Brain pericyte (primary cell): Measurements from ENCODE around the gene ALDH1A2.
"Not testable (repeated sequence)": the region's sequence is repeated elsewhere in the genome, so short reads cannot be mapped to it uniquely, and the experiment has no call there.

Experiments used
- DNase-seq: peaks from one replicate; pipeline ENCODE4 v3.0.0-alpha.2; 2012; ENCODE audit warnings: low read depth, low spot score

The ALDH1A2 gene

DNA sequence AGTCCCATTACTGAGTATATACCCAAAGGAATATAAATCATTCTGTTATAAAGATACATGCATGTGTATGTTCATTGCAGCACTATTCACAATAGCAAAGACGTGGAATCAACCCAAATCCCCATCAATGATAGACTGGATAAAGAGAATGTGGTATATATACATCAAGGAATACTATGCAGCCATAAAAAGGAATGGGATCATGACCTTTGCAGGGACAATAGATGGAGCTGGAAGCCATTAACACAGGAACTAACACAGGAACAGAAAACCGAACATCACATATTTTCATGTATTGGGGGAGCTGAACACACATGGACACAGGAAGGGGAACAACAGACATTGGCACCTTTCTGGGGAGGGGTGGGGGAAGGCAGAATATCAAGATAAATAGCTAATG is 65.8 kb downstream of the ALDH1A2 start:
- DNase-seq = not testable (repeated sequence)

DNA sequence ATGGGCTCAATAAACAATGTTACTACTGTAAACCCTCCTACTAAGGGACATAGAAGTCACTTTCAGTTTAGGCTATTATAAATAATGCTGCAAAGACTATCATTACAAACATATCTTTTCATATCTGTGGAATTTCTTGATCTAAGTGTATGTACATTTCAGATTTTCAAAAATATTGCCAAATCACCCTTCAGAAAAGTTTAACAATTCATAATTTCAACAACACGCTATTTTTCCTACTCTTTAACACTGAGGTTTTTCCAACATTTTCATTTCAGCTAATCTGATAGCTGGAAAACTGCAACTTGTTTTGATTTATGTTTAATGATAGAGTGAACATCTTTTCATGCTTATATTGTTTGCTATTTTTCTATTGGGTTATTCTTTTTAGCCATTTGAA is 69.0 kb downstream of the ALDH1A2 start:
- no peak for DNase-seq

DNA sequence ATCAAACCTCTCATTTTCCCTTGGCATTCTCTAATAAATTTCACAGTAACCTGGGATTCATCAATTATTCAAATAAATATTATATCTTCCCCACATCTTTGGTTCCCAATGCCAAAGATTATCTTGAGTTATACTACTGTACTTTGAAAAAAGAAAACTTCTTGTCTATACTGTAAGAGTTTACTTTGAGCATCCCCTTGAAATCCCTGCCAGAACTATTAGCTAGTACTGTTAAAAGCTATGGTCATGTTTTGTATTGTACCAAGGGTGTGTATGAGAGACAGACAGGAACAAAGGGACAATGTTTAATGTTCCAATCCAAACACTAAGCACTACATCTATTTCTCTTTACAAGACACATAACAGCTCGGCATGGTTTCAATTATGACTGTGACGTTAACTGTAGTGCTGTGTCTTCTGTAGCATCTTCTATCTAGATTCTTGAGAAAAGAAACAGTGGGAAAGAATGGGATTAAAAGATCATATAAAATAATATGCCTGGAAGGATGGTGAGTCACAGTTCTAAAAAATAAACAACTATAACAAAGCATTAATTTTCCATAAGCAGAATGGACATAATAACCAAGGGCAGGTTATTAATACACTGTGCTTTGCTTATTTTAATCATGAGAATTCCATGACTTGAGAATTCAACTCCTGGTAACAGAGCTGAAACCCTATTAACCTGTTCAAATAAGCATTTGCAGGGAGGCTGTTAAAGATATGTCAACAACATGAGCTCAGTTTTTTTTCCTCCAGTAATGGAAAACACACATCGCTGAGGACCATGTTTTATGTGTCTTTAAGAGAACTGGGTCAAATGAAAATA is 71.1 kb downstream of the ALDH1A2 start:
- peak; percentile 60 for DNase-seq

DNA sequence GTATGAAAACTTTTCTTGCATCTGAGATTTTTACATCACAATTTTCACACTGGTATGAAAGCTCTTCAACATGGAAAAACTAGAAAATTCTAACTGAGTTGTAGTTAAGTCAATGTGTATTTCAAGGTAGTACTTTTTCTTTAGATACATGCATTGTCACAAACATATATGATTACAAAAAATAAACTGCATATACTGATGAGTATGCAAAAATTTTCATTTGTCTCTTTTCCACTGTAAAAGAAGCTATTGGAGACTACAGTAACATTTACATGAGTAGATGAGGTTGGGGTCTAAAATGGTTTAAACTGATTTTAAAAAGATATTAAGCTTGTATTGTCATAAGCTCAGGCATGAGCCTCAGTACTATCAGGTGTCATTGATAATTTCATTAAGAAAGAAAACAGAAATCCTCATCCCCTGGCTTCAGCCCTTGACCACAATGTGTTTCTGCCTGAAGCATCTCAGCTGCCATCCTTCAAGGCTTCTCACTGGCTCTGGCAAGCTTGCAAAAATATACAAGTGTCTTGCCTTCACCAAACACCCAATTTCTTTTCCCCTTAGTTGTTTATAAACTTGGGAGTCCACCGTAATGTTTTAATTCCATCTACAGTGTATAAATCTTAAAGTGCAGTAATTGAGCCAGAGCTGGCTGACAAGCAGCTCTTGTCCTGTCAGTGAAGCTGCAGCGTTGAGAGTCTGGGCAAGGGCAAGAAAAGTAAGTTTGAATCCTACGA is 71.9 kb downstream of the ALDH1A2 start:
- DNase-seq = no peak

DNA sequence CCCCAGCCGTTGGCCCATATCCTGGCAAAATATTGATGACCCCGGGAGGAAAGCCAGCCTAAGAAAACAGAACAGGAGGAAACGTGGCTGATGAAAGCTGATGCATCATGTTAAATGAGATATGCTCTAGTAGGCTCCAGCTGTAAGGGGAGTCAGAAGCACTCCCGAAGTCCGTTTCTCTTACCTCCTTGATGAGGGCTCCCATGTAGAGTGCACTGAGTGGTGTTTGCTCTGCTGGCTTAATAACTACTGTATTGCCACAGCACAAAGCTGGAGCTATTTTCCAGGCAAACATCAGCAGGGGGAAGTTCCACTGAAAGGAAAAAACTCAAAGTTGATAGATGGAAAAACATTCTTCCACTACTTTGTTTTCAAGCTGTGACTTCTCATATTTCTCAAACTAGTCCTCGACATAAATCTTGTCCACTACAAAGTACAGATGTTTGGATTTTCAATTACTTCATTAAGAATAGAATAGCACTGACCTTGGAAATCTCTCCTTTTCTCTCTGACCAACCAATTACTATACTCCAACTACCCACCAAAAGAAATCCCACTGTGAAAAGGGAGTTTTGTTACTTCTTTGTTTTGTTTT is 72.7 kb downstream of the ALDH1A2 start:
- DNase-seq = peak; percentile 79

DNA sequence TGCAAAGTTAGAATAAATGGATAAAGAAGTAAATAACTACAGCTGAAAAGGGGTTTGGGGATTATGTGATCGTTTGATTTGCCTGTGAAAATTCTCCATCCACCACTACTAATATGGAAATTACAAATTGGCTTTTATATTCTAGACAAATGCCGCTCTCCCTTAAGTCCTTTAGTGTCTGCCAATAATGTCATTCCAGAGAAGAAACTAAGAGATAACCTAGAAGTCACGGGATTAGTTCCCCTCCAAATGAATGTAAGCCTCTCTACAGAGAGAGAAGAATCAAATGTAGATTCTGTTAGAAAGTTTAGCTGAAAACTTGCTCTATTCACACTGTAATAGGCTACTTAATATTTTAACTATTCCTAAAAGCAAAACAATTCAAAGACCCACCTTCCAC is 92.0 kb downstream of the ALDH1A2 start:
- DNase-seq = no peak

DNA sequence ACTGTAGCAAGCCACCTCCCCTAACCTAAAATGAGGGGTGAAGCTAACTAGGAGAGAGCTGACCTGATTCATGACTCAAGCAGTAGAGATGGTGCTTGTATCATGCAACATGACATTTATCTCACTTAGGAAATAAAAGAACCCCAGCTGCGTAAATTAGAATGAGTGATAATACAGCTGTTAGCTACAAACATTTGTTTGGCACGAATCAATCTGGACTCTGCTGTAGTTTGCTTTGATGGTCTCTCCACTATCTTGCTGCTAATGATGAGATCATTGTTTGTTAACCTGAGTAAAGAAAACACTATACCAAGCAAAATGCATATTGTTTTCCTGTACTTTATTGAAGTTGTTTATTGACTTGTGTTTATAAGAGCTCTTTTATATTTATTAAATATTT is 92.6 kb downstream of the ALDH1A2 start:
- no peak for DNase-seq

DNA sequence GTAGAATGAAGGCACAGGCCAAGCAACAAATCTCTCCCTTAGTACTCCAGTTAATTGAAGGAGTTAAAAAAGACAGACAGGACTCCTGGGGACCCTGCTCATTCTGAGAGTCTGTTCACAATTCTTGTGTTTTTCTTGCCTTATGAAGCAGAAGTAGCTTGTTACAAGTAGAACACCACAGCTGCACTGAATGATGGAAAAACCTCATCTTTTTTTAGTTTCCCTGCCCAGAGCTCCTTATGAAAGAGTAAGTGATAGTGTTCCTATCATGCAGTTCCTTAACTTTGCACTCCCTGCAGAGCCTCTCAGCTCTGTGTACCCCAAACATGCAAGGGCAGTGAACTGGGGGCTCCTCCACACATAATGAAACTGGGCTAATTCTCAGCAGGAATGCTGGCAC is 95.5 kb downstream of the ALDH1A2 start:
- no peak for DNase-seq

DNA sequence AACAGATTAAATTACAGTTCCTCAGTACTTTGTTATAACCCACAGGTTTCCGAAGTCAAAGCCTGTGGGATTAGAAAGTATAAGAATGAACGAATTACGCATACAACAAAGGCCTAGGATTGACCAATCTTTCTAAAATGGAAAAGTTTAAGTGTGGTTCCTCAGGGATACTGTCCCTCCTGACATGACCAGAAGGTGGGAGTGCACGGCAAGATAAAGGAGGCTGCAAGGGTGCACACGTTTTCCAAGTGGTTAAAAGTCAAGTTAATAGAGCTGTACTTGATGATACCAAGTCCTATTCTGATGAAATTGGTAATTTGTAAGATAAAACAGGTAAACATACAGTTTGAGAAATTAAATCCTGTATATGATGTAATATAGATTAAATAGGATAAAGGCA is 96.2 kb downstream of the ALDH1A2 start:
- DNase-seq = no peak

DNA sequence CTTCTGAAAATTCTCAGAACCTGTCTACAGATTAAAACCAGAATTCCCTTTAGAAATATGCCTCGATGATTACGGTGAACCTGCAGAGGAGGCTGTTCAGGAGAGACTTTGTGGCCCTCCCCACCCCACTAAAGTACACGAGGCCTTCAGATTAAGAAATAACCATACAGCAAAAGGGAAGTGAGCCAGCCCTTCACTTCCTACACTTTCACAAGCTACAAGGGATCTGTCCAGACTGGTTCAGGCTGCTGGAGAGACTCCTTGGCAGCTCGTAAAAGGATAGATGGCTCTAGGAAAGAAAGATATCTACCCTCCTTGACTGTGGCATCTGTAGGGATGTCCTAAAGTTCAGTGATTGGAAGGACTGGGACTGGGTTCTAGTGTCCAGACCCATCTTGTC is 102.6 kb downstream of the ALDH1A2 start:
- no peak for DNase-seq

DNA sequence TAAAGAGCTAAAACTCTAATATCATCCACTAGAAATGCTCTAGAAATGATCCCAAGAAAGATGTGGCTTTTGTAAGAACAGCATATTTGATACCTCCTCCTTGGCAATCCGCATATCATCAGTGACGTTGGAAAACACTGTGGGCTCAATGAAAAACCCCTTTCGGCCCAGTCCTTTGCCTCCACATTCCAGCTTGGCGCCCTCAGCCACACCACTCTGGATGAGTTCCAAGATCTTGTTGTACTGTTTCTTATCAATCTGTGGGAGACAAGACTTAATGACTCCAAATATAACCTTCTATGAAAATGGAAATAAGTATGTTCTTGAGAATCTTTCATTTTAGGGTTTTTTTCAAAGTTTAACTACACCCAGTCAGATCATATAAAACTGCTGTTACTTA is 103.6 kb downstream of the ALDH1A2 start:
- DNase-seq = no peak

DNA sequence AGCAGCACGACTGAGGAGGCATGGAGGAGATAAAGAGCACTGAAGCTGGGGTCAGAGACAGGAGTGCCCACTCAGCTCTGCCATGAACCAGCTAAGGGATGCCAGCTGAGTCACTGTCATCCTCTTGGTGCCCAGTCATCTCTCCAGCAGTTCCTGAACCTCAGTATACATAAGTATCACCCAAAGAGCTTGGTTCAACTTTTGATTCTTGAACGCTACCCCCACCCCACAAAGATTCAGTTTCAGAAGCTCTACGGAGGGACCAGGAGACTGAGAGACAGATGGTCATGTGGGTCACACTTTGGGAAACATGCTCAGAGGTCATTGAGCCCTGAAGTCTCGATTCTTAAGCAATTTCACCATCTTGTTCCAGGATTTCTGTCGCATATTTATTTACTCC is 108.4 kb downstream of the ALDH1A2 start:
- no peak for DNase-seq

DNA sequence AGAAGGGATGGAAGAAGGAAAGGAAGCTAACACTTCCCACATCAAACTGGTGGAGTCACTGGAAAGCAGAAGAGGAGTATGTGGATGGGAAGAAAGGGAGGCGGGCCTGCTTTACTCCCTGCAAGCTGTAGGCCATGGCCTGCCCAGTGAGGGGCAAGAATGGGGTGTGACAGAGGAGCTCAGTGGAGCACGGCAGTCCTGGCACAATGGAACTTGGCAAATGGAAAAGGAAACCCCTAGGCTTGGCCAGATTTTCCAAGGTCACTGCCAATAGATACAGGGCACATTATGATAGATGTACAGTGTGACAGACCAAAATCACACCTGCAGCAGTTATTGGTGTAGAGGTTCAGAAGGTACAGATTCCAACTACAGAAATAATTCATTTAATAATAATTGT is 111.6 kb downstream of the ALDH1A2 start:
- no peak for DNase-seq

DNA sequence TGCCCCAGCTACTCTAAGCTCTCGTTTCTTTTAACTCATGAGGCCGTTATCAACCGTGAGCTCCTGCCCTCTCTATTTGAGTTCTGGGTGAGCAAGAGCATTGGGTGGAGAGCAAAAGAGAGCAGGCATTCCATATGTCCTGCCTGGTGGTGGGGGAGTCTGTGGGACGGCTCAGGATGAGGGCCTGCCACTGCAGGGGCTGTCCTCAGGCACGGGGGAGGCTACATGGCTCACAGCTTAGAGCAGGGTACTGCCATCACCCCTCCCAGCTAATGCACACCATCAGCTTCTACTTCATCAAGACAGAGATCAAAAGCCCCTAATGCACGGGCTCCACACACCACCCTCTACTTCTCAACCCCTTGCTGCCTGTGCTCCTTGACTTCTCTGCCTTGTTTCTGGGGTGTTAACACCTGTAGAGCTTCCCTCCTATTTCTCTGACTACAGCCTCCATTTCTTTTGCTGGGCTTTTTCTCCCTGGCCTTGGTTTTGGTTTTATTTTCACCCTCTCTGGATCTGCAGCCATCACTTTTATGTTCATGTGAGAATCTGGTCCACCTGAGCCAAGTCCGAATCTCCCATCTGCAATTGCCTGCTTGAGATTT is 114.1 kb downstream of the ALDH1A2 start:
- no peak for DNase-seq

DNA sequence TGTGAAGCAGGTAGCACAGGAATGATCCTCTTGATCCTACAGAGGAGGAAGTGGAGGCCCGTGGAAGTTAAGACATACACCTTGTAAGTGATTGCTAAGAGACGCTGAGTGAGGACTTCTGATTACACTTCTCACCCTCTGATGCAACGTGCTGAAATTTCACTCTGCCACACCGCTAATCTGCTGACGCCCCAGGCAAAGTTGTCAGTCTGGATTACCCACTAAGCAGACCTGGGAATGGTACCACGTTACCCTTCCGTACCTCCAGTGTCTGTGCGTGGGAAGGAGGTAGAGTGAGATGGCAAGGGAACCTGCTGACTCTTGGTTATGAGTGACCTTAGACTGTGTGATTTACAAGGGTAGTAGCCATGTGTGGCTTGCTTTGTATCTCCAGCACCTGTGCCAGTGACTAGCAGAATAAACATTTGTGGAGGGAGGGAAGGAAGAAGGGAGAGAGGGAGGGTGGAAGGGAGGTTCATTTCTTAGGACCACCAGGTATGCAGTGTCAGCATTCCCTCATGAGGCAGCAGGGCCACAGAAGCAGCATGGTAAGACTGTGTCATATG is 115.0 kb downstream of the ALDH1A2 start:
- no peak for DNase-seq

DNA sequence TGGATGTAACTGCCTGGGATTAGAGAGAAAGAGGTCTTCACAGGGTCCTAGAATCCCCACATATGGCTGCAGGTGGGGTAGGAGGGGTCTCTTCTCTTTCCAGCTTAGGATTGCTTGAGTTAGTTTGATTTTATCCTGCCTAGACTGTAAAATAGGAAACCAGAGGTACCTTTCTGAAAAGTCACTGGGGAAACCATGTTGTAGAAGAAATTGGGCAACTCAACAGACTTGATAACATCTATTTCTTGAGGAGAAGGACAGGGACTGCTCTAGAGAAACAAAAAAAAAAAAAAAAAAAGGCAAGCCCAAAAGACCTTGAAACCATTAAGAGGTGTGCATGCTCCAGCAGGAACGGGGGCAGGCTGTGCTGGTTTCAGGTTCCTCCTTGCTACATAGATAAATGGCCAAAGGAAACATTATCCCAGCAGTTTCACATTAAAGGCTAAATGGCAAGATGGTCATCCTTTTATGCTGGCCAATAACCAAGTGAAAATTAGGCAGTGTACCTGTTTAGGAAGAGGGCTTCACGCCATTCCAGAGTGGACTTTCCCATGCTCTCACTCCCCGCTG is 116.1 kb downstream of the ALDH1A2 start:
- no peak for DNase-seq

DNA sequence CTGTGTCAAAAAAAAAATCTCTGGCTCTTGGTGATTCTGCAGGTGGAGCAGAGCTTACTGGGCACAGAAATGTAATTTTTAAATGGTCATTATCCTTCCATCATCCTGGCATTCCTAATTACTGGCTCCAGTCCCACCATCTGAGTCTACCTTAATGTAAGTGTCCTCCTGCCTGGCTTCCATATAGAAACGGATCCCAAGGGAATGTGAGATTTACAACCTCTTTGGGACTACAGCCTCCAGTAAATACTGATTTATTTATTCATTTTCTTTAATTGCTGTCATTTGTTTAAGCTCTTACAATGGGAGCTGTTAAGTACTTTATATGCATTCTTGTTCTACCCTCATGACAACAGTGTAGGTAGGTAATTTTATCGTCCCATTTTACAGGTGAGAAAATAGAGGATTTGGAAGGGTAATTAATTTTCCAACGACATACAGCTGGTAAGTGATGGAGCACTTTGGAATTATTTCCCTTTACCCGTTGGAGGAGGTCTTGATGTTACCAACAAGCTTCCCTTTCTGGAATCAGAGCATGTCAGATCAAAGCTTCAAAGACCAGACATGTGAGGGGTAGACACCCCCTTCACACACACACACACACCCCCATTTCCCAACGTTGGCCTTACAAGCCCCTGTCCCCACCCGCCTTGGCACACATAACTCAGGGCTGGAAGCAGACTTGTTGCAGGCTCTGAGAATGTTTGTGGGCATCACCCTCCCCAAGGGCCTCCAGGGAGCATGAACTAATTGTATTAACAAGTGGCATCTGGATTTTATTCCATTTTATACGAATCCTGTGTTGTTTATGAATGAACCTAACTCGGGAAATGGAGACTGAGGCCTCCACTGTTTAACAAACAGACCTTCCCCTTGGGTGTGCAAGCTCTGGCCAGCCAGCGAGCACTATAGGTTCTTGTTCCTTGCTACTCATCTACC is 116.9 kb downstream of the ALDH1A2 start:
- DNase-seq = no peak

DNA sequence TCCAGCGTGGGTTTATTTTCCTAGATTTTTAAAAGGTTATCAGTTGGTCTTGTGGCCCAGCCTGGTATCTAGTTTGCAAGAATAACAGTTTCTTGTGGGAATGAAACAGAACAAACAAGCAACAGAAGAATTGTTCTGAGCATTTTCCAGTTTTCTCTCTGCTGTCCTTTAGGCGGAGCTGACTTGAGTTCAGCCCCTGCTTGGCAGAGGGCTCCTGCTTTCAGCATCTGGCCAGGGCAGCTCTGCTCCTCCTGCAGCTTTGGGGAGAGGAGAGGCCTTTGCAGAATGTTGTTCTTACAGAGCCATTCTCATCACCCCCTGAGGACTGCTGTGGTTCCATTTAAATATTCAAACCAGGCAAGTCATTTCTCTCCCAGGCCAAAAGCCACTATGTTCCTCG is 117.7 kb downstream of the ALDH1A2 start:
- no peak for DNase-seq

DNA sequence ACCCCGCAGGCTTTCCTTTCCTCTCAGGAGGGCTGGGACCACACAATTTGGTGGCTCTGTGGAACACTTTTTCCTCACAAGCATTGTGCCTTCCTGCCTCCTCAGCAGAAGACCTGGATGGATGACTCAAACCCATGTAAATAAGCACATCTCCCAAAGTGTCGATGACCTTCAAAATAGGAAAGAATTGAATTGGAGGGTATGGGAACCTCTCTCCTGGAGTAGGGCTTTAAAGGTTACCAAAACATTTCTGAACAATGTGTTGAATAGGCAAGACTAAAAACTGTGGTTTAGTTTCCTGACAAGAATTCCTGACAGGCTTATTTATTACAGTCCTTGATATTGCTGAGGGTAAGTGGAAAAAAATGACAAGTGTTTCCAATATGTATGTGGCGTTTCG is 118.2 kb downstream of the ALDH1A2 start:
- DNase-seq = no peak

DNA sequence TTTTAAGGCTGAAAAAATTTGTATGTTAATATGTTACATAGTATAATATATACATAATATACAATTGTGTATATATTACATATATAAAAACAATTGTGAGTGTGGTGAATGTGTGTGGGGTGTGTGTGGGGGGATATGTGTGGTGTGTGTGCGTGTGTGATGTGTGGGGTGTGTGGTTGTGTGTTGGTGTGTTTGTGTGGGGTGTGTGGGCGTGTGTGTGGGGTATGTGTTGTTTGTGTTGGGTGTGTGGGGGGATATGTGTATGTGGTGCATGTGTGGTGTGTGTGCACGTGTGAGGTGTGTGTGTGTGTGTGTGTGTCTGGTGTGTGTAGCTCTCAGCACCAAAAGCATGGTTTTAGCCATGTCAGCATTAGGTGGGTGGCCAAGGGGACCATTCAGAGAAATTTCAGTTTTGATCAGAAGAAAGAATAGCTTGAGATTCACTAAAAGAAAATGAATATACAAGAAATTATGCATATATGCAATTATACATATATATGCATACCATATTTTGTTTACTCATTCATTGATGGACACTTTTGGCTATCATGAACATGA is 118.9 kb downstream of the ALDH1A2 start:
- no peak for DNase-seq
